GM12878 (cell line): ENCODE measurements around the gene TTC1. TPM values are rescaled to one million over a fixed set of nuclear protein-coding genes. Genes with fewer than 3 reads are reported as not detected.

Experiments used
- ATAC-seq: fragments of 200-7000 bp; cut with Tn5 transposase; 3 replicates; pipeline ENCODE4 v1.9.1; 2020; ENCODE audit warnings: mild to moderate bottlenecking, moderate library complexity
- BruUV-seq: library from RNA; stranded (reverse); fragments of 400-500 nt; replicated peaks from 2 replicates; lab custom pipeline; 2021; lab: Mats Ljungman, UMichigan
- CTCF ChIA-PET: fragments of 300-600 bp; sonication (Branson Sonifier 250); formaldehyde crosslinking; extraction: SDS; loops from one replicate; lab custom pipeline; 2021; ENCODE audit warnings: inconsistent platforms; lab: Yijun Ruan, JAX
- POLR2A ChIA-PET: fragments of 350-600 bp; formaldehyde crosslinking; extraction: SDS; loops from one replicate; lab custom pipeline; 2021; ENCODE audit warnings: inconsistent platforms; lab: Charles Lee
- RAD21 ChIA-PET: fragments of 300-600 bp; sonication (Branson Sonifier 250); formaldehyde crosslinking; loops from one replicate; lab custom pipeline; 2023; ENCODE audit warnings: antibody characterized with exemption; ENCODE audit not compliant: unreplicated experiment; lab: Charles Lee
- SMC1A ChIA-PET: fragments of 300-600 bp; sonication (Branson Sonifier 250); formaldehyde crosslinking; loops from one replicate; lab custom pipeline; 2023; ENCODE audit not compliant: unreplicated experiment, uncharacterized antibody; lab: Charles Lee
- DNase-seq: peaks from one replicate; pipeline ENCODE4 v3.0.0-alpha.2; 2011; ENCODE audit warnings: low read depth, low spot score
- FAIRE-seq: peaks from 3 replicates; lab custom pipeline; 2011; peaks lifted over from hg19 to GRCh38; lab: Jason Lieb, UNC
- H2AFZ ChIP-seq: 2 replicates; pipeline ENCODE4 v1.6.0; 2011; ENCODE audit warnings: low read depth, low read length, control low read depth; ENCODE audit not compliant: control insufficient read depth
- H3K27ac ChIP-seq: 2 replicates; pipeline ENCODE4 v1.5.1; 2011; ENCODE audit warnings: control low read depth; ENCODE audit not compliant: control insufficient read depth, insufficient read depth
- H3K27me3 ChIP-seq, 2 experiments: replicated peaks in 1 of 2; 2 replicates each; pipeline versions ENCODE4 v1.6.0 to v1.6.1; 2011; ENCODE audit warnings: low read length in 1 of 2; ENCODE audit not compliant: control insufficient read depth in 2 of 2, insufficient read depth in 2 of 2
- H3K36me3 ChIP-seq, 2 experiments: 2 replicates each; pipeline ENCODE4 v1.5.1; 2011; ENCODE audit warnings: low read length in 1 of 2; ENCODE audit not compliant: control insufficient read depth in 2 of 2, insufficient read depth in 2 of 2
- H3K4me1 ChIP-seq: 2 replicates; pipeline ENCODE4 v1.6.1; 2011; ENCODE audit warnings: mild to moderate bottlenecking, low read length, moderate library complexity, mixed read lengths; ENCODE audit not compliant: control insufficient read depth, insufficient read depth
- H3K4me2 ChIP-seq: 2 replicates; pipeline ENCODE4 v1.6.0; 2011; ENCODE audit warnings: control low read depth; ENCODE audit not compliant: control insufficient read depth, insufficient read depth
- H3K4me3 ChIP-seq: fragments of 200-600 bp; sonication (generic); 2 replicates; pipeline ENCODE4 v1.5.1; 2016
- H3K79me2 ChIP-seq: 2 replicates; pipeline ENCODE4 v1.6.0; 2011; ENCODE audit warnings: low read length; ENCODE audit not compliant: control insufficient read depth, insufficient read depth
- H3K9ac ChIP-seq: 2 replicates; pipeline ENCODE4 v1.8.0; 2011; ENCODE audit warnings: low read length, control low read depth, mixed read lengths; ENCODE audit not compliant: control insufficient read depth, insufficient read depth
- H3K9me3 ChIP-seq: replicated peaks from 3 replicates; pipeline ENCODE4 v1.5.1; 2011; ENCODE audit warnings: mild to moderate bottlenecking, low read length; ENCODE audit not compliant: control insufficient read depth, insufficient read depth
- H4K20me1 ChIP-seq: 2 replicates; pipeline ENCODE4 v1.6.0; 2011; ENCODE audit not compliant: control insufficient read depth, insufficient read depth
- CHD4 ChIP-seq: fragments of 200-600 bp; sonication (generic); IDR thresholded peaks from 2 replicates; pipeline ENCODE4 v1.6.1; 2016; ENCODE audit warnings: mild to moderate bottlenecking
- IKZF1 ChIP-seq: fragments of 450-650 bp; conservative IDR thresholded peaks from 2 replicates; pipeline ENCODE4 v1.6.1; 2017; ENCODE audit warnings: antibody characterized with exemption, mild to moderate bottlenecking
- KAT2A ChIP-seq: conservative IDR thresholded peaks from 2 replicates; pipeline ENCODE4 v1.6.1; 2011; ENCODE audit warnings: low read depth, low read length; ENCODE audit not compliant: control insufficient read depth
- MTA2 ChIP-seq: fragments of 450-650 bp; IDR thresholded peaks from 2 replicates; pipeline ENCODE4 v1.6.1; 2016; ENCODE audit warnings: low read depth, mild to moderate bottlenecking, moderate library complexity
- NFYA ChIP-seq: IDR thresholded peaks from 2 replicates; pipeline ENCODE4 v1.6.1; 2011; ENCODE audit warnings: low read depth, mild to moderate bottlenecking, low read length, improper control_type of control experiment, borderline replicate concordance
- NR2C2 ChIP-seq: IDR thresholded peaks from 2 replicates; pipeline ENCODE4 v1.6.1; 2011; ENCODE audit warnings: borderline replicate concordance, low read depth; ENCODE audit not compliant: control insufficient read depth, insufficient read length
- PAX8 ChIP-seq: fragments of 450-650 bp; IDR thresholded peaks from 2 replicates; pipeline ENCODE4 v1.6.1; 2017; ENCODE audit warnings: mild to moderate bottlenecking, moderate library complexity
- SP1 ChIP-seq: IDR thresholded peaks from one replicate; pipeline ENCODE4 v1.6.1; 2011; ENCODE audit warnings: low read depth, low read length
- SREBF1 ChIP-seq: IDR thresholded peaks from 2 replicates; pipeline ENCODE4 v1.6.1; 2012; ENCODE audit warnings: mild to moderate bottlenecking, low read length
- SREBF2 ChIP-seq: IDR thresholded peaks from 2 replicates; pipeline ENCODE4 v1.6.1; 2012; ENCODE audit warnings: mild to moderate bottlenecking, low read length
- ZNF274 ChIP-seq: IDR thresholded peaks from one replicate; pipeline ENCODE4 v1.8.0; 2011; ENCODE audit not compliant: insufficient read length, insufficient read depth
- WGBS: methylation state at CpG from one replicate; pipeline ENCODE4 v1.1.6; 2016; ENCODE audit warnings: low lambda C conversion rate; ENCODE audit not compliant: insufficient replicate concordance, insufficient coverage; ENCODE audit errors: missing lambda C conversion rate; 5-methylcytosine and 5-hydroxymethylcytosine counted together
- in situ Hi-C: fragments of 300-500 bp; cut with MboI; formaldehyde crosslinking; loops from 9 replicates; pipeline ENCODE4 v1.14.3; 2018; ENCODE audit warnings: mixed read lengths
- intact Hi-C: fragments of 100-400 bp; cut with micrococcal nuclease; formaldehyde crosslinking; loops from one replicate; pipeline ENCODE4 v1.14.2; 2022; ENCODE audit not compliant: unreplicated experiment
- polyA plus RNA-seq, 11 experiments: library from polyadenylated mRNA; depleted of rRNA in 4 of 11; unstranded in 6 of 11; stranded (reverse) in 5 of 11; fragments of >200 nt; fragmentation: Nextera tagmentation in 4 of 11; fragmentation: Illumina TruSeq in 1 of 11; extraction: Ambion mirVana in 4 of 11; extraction: Trizol in 1 of 11; gene quantifications; 1 replicate in 1 of 11; 2 replicates in 10 of 11; pipeline versions ENCODE4 v1.2.1 to v1.2.3, GENCODE V29; 2011 to 2016; ENCODE audit warnings: inconsistent platforms in 2 of 11, missing spikeins in 2 of 11, low read depth in 1 of 11
- total RNA-seq, 4 experiments: library from RNA; depleted of rRNA in 3 of 4; stranded (reverse); fragments of >200 nt in 3 of 4; fragmentation: Illumina TruSeq in 1 of 4; extraction: Trizol in 1 of 4; gene quantifications; 2 replicates each; pipeline versions ENCODE4 v1.2.1 to v1.2.3, GENCODE V29; 2013 to 2021

Gene TTC1
- total and polyA plus RNA-seq, 10 of the 15 experiments (the other 5 are each of a cell fraction or from before 2014, with no cell fraction given): 46.6 to 160 (median 92.3) TPM

DNA sequence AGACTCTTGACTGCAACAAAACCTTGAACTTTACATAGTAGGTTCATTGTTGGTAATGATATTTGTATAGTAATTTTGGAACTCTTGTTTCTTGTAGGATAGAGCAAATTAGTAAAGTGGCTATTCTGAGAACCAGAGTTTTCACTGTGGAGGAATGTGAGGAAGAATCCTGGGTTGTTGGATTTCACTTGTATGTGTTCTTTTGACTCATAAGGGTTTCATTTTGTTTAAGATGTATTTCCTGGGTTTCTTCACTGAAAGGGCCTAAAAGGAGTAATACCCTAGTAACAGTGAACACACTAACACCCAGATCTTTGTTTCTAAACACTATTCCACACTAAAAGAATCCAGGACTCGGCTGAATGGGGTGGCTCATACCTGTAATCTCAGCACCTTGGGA lies 20.1 kb downstream of the TTC1 start:
- Histone ChIP-seq H2AFZ (no peak overlapping the region), H3K27ac (no peak overlapping the region), H3K4me1 (no peaks in the 10 kb centered on the region), H3K9ac (no peak overlapping the region), H4K20me1 (no peaks in the 10 kb centered on the region), H3K27me3 (no peaks in the 10 kb centered on the region), H3K4me2 (no peak overlapping the region), H3K79me2 (no peaks in the 10 kb centered on the region), H3K9me3 (no peaks in the 10 kb centered on the region), H3K4me3 (no peak overlapping the region), H3K36me3 (peaks cover 0 to 12% of the 10 kb centered on the region in 2 experiments; a peak in 2 of 4 replicates)
- ChIA-PET POLR2A (no interaction called here), CTCF (no interaction called here), RAD21 (no interaction called here), SMC1A (no interaction called here)
- ATAC-seq (no peak), DNase-seq (no peak), FAIRE-seq (no peak)
- in situ Hi-C loops: no loop called here
- 94% methylated on average over 1 of the region's 1 CpG for WGBS
- no peak for TF ChIP-seq ZNF274
- no peak for TF ChIP-seq CHD4
- TF ChIP-seq NFYA: no peak
- TF ChIP-seq NR2C2: no peak
- no peak for TF ChIP-seq KAT2A
- TF ChIP-seq SP1: no peak
- TF ChIP-seq SREBF2: no peak
- no peak for TF ChIP-seq IKZF1
- TF ChIP-seq MTA2: no peak
- no TSS peak for BruUV-seq
- intact Hi-C loops: no loop called here

- H3K4me3 ChIP-seq: no peak overlapping the region
- TF ChIP-seq SREBF1 (no peak), PAX8 (no peak)
- CTCF ChIA-PET: interaction anchor here (0.9 to 2.9 kb wide), 2 partner anchors 8 to 9 kb away, joined by 3 to 18 read pairs; no protein-coding TSS in a partner anchor
- no peaks in the 10 kb centered on the region for H3K4me1 ChIP-seq
- DNase-seq: no peak
- no peak overlapping the region for H2AFZ ChIP-seq
- intact Hi-C loops: no loop called here
- H4K20me1 ChIP-seq: no peaks in the 10 kb centered on the region
- BruUV-seq: no TSS peak
- RAD21 ChIA-PET: no interaction called here
- H3K4me2 ChIP-seq: no peak overlapping the region
- no peaks in the 10 kb centered on the region for H3K79me2 ChIP-seq
- SMC1A ChIA-PET: interaction anchor here (2.0 kb wide), 1 partner anchor 8 kb away, joined by 9 read pairs; no protein-coding TSS in a partner anchor
- no peaks in the 10 kb centered on the region for H3K27me3 ChIP-seq
- in situ Hi-C loops: no loop called here
- POLR2A ChIA-PET: interaction anchor here (0.6 kb wide), 1 partner anchor 29 kb away, joined by 3 read pairs; no protein-coding TSS in a partner anchor
- peaks cover 0 to 12% of the 10 kb centered on the region in 2 experiments; a peak in 2 of 4 replicates for H3K36me3 ChIP-seq
- H3K9ac ChIP-seq: no peak overlapping the region
- FAIRE-seq: no peak
- ATAC-seq: no peak
- no peak overlapping the region for H3K27ac ChIP-seq
- no peaks in the 10 kb centered on the region for H3K9me3 ChIP-seq
- 99% methylated on average over 3 of the region's 3 CpGs for WGBS
These were observed 20.7 kb downstream of the TTC1 start for GRCh38 chr5:160029540-160030139.
